ENCODE data around the gene SEMA5A.

The SEMA5A gene

DNA sequence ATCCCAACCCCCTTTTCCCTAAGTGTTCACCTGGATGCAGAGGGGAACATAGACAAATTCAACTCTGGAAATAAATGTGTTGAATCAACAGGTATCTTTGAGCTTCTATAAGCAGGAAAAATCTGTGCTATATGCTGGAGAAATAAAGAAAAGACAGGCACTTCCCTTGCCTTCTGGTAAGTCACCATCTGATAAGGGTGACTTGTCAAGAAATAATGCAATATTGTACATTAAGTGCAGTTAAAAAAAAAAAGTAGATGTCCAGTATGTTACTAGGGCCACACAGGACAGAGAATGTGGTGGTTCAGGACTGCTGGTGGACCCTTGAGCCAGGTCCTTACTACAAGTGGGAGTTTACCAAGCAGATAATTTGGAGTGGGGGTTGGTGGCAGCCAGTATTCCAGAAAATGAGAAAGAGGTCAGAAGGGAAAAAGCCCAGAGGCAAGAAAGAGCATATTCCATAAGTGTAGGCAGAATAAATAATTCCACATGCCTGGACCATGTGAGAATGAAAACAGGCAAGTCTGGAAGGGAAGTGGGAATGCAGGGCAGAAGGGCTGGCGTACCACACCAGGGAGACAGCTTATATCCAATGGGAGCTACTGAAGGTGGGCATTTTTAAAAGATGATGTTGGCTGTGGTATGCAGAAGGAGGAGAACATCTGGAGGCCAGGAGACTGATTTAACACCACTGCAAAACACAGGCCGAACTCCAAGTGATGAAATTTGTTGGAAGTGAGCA, 209.9 kb downstream of the SEMA5A start:
- H3K4me1 ChIP-seq (ENCODE audit: insufficient read depth, insufficient read length): no peaks in the 10 kb centered on the region
- no peak overlapping the region for H3K4me3 ChIP-seq (ENCODE audit: insufficient read length, low read depth)
- no peaks in the 10 kb centered on the region for H3K9me3 ChIP-seq (ENCODE audit: insufficient read depth, low read length)
- no peaks in the 10 kb centered on the region for H3K27me3 ChIP-seq (ENCODE audit: insufficient read depth, insufficient read length)
- TF ChIP-seq YY1 (IDR thresholded peaks at IDR 0.05; ENCODE audit: insufficient read depth, insufficient read length) (no peak), ZNF274 (IDR thresholded peaks at IDR 0.05; ENCODE audit: low read depth, low read length) (no peak), SUZ12 (IDR thresholded peaks at IDR 0.05; ENCODE audit: extremely low read depth, insufficient read depth, insufficient read length) (no peak)
- H3K9ac ChIP-seq (ENCODE audit: insufficient read length, low read depth): no peak overlapping the region
- H3K36me3 ChIP-seq (ENCODE audit: insufficient read depth, insufficient read length, low read length): no peaks in the 10 kb centered on the region
- DNase-seq (ENCODE audit: low read depth, low spot score): no peak

DNA sequence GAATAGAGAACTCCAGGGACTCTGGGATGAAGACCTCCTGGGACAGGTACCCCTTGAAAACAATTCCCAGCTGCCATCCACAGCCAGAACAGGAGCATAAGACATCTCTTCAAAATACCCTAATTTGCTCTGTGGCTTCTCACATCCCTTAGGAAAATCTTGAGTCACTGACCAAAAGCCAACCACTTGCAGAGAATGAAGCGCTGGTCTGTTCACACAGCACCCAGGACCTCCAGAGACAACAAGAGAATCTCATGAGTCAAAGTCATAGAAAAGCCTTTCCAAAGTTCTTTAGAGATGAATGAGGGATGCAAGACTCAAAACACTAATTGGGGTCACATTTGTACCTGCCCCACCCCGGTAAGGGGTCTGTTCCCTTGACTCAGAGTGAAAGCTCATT, 210.6 kb downstream of the SEMA5A start:
- H3K4me1 ChIP-seq (ENCODE audit: insufficient read depth, insufficient read length): no peaks in the 10 kb centered on the region
- no peak for DNase-seq (ENCODE audit: low read depth, low spot score)
- no peaks in the 10 kb centered on the region for H3K9me3 ChIP-seq (ENCODE audit: insufficient read depth, low read length)
- no peaks in the 10 kb centered on the region for H3K27me3 ChIP-seq (ENCODE audit: insufficient read depth, insufficient read length)
- no peak overlapping the region for H3K9ac ChIP-seq (ENCODE audit: insufficient read length, low read depth)
- TF ChIP-seq ZNF274 (IDR thresholded peaks at IDR 0.05; ENCODE audit: low read depth, low read length) (no peak), SUZ12 (IDR thresholded peaks at IDR 0.05; ENCODE audit: extremely low read depth, insufficient read depth, insufficient read length) (no peak), YY1 (IDR thresholded peaks at IDR 0.05; ENCODE audit: insufficient read depth, insufficient read length) (no peak)
- H3K4me3 ChIP-seq (ENCODE audit: insufficient read length, low read depth): no peak overlapping the region
- H3K36me3 ChIP-seq (ENCODE audit: insufficient read depth, insufficient read length, low read length): no peaks in the 10 kb centered on the region

DNA sequence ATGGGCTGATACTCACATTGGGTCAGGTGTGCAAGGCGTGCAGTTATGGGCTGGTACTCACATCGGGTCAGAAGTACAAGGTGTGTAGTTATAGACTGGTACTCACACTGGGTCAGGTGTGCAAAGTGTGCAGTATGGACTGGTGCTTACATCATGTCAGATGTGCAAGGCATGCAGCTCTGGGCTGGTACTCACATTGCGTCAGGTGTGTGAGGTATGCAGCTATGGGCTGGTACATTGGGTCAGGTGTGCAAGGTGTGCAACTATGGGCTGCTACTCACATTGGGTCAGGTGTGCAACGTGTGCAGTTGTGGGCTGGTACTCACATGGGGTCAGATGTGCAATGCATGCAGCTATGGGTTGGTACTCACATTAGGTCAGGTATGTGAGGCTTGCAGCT, 213.8 kb downstream of the SEMA5A start:
- no peaks in the 10 kb centered on the region for H3K36me3 ChIP-seq (ENCODE audit: insufficient read depth, insufficient read length, low read length)
- H3K9ac ChIP-seq (ENCODE audit: insufficient read length, low read depth): no peak overlapping the region
- H3K9me3 ChIP-seq (ENCODE audit: insufficient read depth, low read length): no peaks in the 10 kb centered on the region
- no peaks in the 10 kb centered on the region for H3K4me1 ChIP-seq (ENCODE audit: insufficient read depth, insufficient read length)
- no peak for DNase-seq (ENCODE audit: low read depth, low spot score)
- TF ChIP-seq ZNF274 (IDR thresholded peaks at IDR 0.05; ENCODE audit: low read depth, low read length): no peak
- H3K4me3 ChIP-seq (ENCODE audit: insufficient read length, low read depth): no peak overlapping the region
- no peaks in the 10 kb centered on the region for H3K27me3 ChIP-seq (ENCODE audit: insufficient read depth, insufficient read length)

DNA sequence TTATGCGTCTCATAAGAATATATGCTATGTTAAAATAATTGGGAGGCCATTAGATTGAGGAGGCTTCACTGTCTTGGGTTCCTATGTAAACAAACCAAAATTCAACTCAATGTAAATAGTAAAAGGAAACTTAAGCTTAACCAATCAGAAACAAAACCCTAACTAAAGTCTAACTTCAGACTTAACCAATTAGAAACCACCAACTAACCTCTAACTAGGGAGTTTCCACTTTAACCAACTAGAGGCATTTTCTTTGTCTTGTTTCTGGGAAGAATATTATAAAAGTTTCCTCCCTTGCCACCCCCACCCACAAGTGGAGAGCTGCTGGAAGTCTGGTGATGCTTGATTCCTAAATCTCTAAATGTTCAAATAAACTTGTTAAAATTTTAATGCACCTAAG, 214.5 kb downstream of the SEMA5A start:
- Histone ChIP-seq H3K9me3 (ENCODE audit: insufficient read depth, low read length) (no peaks in the 10 kb centered on the region), H3K4me3 (ENCODE audit: insufficient read length, low read depth) (no peak overlapping the region), H3K9ac (ENCODE audit: insufficient read length, low read depth) (no peak overlapping the region), H3K27me3 (ENCODE audit: insufficient read depth, insufficient read length) (no peaks in the 10 kb centered on the region), H3K36me3 (ENCODE audit: insufficient read depth, insufficient read length, low read length) (no peaks in the 10 kb centered on the region), H3K4me1 (ENCODE audit: insufficient read depth, insufficient read length) (no peaks in the 10 kb centered on the region)
- TF ChIP-seq ZNF274 (IDR thresholded peaks at IDR 0.05; ENCODE audit: low read depth, low read length): no peak
- no peak for TF ChIP-seq SUZ12 (IDR thresholded peaks at IDR 0.05; ENCODE audit: extremely low read depth, insufficient read depth, insufficient read length)
- no peak for TF ChIP-seq YY1 (IDR thresholded peaks at IDR 0.05; ENCODE audit: insufficient read depth, insufficient read length)
- DNase-seq (ENCODE audit: low read depth, low spot score): no peak

DNA sequence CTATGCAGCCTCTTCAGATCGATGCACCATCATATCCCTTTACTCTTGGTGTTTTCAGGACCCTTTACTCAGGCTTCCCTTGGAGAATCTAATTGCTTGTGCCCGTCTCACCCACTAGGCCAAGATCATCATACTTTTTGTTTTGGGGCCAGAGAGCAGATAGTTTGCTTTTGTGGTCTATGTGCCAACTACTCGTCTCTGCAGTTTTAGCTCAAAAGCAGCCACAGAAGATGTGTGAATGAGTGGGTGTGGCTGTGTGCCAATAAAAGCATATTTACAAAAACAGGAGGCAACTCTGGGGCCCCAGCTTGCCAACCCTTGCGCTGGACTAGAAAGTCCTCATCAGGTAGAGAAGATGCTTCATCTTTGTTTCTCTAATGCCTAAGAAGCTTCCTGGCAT, 216.8 kb downstream of the SEMA5A start:
- no peak for TF ChIP-seq ZNF274 (IDR thresholded peaks at IDR 0.05; ENCODE audit: low read depth, low read length)
- no peak for TF ChIP-seq SUZ12 (IDR thresholded peaks at IDR 0.05; ENCODE audit: extremely low read depth, insufficient read depth, insufficient read length)
- TF ChIP-seq YY1 (IDR thresholded peaks at IDR 0.05; ENCODE audit: insufficient read depth, insufficient read length): no peak
- Histone ChIP-seq H3K4me1 (ENCODE audit: insufficient read depth, insufficient read length) (no peaks in the 10 kb centered on the region), H3K4me3 (ENCODE audit: insufficient read length, low read depth) (no peak overlapping the region), H3K27me3 (ENCODE audit: insufficient read depth, insufficient read length) (no peaks in the 10 kb centered on the region), H3K36me3 (ENCODE audit: insufficient read depth, insufficient read length, low read length) (no peaks in the 10 kb centered on the region), H3K9me3 (ENCODE audit: insufficient read depth, low read length) (no peaks in the 10 kb centered on the region), H3K9ac (ENCODE audit: insufficient read length, low read depth) (no peak overlapping the region)
- no peak for DNase-seq (ENCODE audit: low read depth, low spot score)

DNA sequence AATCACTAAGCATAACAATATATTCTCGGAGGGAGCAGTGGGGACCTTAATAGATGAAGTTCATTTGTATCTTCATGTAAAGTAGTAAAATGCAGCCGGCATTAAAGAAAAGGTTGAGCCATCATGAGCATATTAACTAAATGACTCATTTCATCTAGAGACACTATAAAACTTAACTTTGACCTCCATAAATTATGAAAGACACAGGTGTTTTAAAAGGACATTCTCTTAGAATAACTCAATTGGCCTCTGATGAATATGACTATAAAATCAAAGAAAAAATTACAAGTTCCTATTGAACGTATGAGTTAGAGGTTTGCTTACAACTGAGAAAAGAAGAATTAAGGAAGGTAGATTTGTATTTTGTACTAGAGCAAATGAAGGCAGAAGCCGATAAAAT, 220.3 kb downstream of the SEMA5A start:
- Histone ChIP-seq H3K4me3 (ENCODE audit: insufficient read length, low read depth) (no peak overlapping the region), H3K9ac (ENCODE audit: insufficient read length, low read depth) (no peak overlapping the region), H3K36me3 (ENCODE audit: insufficient read depth, insufficient read length, low read length) (no peaks in the 10 kb centered on the region), H3K27me3 (ENCODE audit: insufficient read depth, insufficient read length) (no peaks in the 10 kb centered on the region), H3K9me3 (ENCODE audit: insufficient read depth, low read length) (no peaks in the 10 kb centered on the region), H3K4me1 (ENCODE audit: insufficient read depth, insufficient read length) (no peaks in the 10 kb centered on the region)
- DNase-seq (ENCODE audit: low read depth, low spot score): no peak
- no peak for TF ChIP-seq YY1 (IDR thresholded peaks at IDR 0.05; ENCODE audit: insufficient read depth, insufficient read length)

DNA sequence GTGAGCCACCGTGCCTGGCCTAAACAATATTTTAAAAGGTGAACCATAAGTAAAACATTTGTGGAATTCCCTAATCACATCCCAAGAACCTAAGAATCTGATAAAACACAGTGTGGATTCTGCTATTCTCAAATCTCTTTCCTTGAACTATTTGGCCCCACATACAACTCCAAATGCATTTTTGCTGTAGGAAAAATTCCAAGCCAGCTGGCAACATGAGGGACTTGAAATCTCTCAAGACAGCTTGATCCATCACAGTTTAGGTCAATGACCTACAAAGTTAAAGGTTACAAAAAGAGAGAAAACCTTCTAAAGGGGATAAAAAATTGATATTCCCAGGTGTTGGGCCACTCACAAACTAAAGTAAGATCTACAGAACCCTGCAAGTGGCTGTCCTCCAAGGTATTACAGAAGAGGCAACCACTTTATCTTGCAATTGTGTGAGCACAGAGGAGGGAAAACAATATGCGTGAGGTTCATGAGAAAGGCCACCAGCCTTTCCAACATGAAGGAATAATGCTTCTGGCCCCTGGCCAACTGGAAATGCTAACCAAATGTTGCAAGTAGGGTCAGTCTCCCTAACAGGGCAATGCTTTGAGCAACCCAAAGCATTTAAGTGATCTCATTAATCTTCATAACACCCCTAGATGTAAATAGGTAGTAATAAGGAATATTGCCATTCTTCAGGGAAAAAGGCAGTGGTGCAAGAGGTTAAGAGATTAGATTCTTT, 221.4 kb downstream of the SEMA5A start:
- no peaks in the 10 kb centered on the region for H3K9me3 ChIP-seq (ENCODE audit: insufficient read depth, low read length)
- DNase-seq (ENCODE audit: low read depth, low spot score): no peak
- no peak overlapping the region for H3K4me3 ChIP-seq (ENCODE audit: insufficient read length, low read depth)
- no peaks in the 10 kb centered on the region for H3K4me1 ChIP-seq (ENCODE audit: insufficient read depth, insufficient read length)
- no peaks in the 10 kb centered on the region for H3K36me3 ChIP-seq (ENCODE audit: insufficient read depth, insufficient read length, low read length)
- H3K9ac ChIP-seq (ENCODE audit: insufficient read length, low read depth): no peak overlapping the region
- no peak for TF ChIP-seq SUZ12 (IDR thresholded peaks at IDR 0.05; ENCODE audit: extremely low read depth, insufficient read depth, insufficient read length)
- TF ChIP-seq ZNF274 (IDR thresholded peaks at IDR 0.05; ENCODE audit: low read depth, low read length): no peak
- no peak for TF ChIP-seq YY1 (IDR thresholded peaks at IDR 0.05; ENCODE audit: insufficient read depth, insufficient read length)
- no peaks in the 10 kb centered on the region for H3K27me3 ChIP-seq (ENCODE audit: insufficient read depth, insufficient read length)

Measured in NT2/D1 (cell line).